ENCODE data around the gene SENP2. TPM values are rescaled to one million over a fixed set of nuclear protein-coding genes. Genes with fewer than 3 reads are reported as not detected.

Gene SENP2
- total and polyA plus RNA-seq, 9 of the 15 experiments (the other 6 are each of a cell fraction or from before 2014, with no cell fraction given) = 11.8 to 67.1 (median 41.1) TPM

DNA sequence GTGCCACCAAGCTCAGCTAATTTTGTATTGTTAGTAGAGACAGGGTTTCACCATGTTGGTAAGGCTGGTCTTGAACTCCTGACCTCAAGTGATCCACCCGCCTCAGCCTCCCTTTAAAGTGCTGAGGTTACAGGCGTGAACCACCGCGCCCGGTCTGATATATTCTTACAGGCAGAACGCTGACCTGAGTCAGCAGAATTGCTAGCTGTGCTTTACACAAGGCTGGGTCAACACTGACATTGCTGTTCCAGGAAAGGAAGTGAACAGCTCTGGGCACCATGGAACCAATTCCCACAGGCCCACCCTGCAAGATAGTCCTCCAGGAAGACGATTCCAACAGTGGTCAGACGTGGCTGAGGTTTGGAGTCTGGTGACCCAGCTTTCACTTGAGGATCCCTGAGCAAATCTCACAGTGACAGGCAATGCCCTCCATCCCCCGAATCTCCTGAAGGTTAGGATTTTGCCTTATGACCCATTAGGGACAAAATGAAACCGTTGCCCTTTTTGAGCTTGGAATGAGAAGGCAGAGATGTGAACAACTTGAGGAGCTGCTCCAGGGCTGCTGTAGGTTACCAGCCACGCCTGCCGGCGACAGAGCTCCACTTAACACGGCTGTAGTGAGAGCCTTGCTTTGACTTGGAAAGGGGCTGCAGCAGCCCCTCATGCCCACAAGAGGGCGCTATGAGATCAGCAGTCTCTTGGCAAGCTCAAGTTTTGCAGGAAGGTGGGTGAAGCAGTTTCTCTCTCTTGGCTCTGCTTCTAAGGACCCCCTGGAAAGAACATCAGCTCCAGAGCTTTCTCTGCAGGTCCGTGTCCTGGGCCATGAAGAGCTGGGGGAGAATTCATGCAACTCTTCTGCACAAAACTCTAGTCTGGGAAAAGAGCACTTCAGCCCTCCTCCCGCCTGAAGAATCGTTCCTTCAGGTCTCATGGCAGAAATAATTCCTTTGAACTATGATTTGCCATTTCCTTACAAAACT, 74.1 kb downstream of the SENP2 start (continued):
- TF ChIP-seq CHD1 (IDR thresholded peaks at IDR 0.05; ENCODE audit: low read length) = no peak
- TF ChIP-seq ZBTB17 (CRISPR knock-in tag; IDR thresholded peaks at IDR 0.05) = no peak
- peak in 1 of 2 experiments; percentile 20; a peak in 1 of 4 replicates for TF ChIP-seq NRF1 (conservative IDR thresholded peaks at IDR 0.05 in 1 of 2, IDR thresholded peaks at IDR 0.05 in 1 of 2)
- no peak for TF ChIP-seq CREM (IDR thresholded peaks at IDR 0.05; ENCODE audit: low read depth)
- TF ChIP-seq XRCC3 (IDR thresholded peaks at IDR 0.05) = no peak
- TF ChIP-seq BACH1 (tag; IDR thresholded peaks at IDR 0.05) = no peak
- TF ChIP-seq GATAD2A (IDR thresholded peaks at IDR 0.05) = no peak
- no peak for TF ChIP-seq ZNF444 (CRISPR knock-in tag; IDR thresholded peaks at IDR 0.05)
- TF ChIP-seq TAF1 (IDR thresholded peaks at IDR 0.05; ENCODE audit: control insufficient read depth, extremely low read depth, insufficient read depth, low read length, severe bottlenecking) = no peak
- no peak for TF ChIP-seq BDP1 (IDR thresholded peaks at IDR 0.05; ENCODE audit: insufficient read depth, insufficient read length)
- TF ChIP-seq, protein P1, sequence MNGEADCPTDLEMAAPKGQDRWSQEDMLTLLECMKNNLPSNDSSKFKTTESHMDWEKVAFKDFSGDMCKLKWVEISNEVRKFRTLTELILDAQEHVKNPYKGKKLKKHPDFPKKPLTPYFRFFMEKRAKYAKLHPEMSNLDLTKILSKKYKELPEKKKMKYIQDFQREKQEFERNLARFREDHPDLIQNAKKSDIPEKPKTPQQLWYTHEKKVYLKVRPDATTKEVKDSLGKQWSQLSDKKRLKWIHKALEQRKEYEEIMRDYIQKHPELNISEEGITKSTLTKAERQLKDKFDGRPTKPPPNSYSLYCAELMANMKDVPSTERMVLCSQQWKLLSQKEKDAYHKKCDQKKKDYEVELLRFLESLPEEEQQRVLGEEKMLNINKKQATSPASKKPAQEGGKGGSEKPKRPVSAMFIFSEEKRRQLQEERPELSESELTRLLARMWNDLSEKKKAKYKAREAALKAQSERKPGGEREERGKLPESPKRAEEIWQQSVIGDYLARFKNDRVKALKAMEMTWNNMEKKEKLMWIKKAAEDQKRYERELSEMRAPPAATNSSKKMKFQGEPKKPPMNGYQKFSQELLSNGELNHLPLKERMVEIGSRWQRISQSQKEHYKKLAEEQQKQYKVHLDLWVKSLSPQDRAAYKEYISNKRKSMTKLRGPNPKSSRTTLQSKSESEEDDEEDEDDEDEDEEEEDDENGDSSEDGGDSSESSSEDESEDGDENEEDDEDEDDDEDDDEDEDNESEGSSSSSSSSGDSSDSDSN (IDR thresholded peaks at IDR 0.05; ENCODE audit: borderline replicate concordance in 1 of 2, low read depth in 2 of 2, low read length in 2 of 2) = no peak
- no peak for TF ChIP-seq NCOA1 (IDR thresholded peaks at IDR 0.05; ENCODE audit: low read depth)
- TF ChIP-seq U2AF2 (optimal IDR thresholded peaks at IDR 0.05; ENCODE audit: low read depth, low read length) = no peak
- no peak for TF ChIP-seq MCM3 (IDR thresholded peaks at IDR 0.05)
- TF ChIP-seq ZBTB11 (CRISPR knock-in tag; IDR thresholded peaks at IDR 0.05) = no peak
- TF ChIP-seq KLF1 (tag; IDR thresholded peaks at IDR 0.05) = no peak
- 0 out of 2 replicates have a peak, but pooled peaks have one; percentile 30 for TF ChIP-seq L3MBTL2 (IDR thresholded peaks at IDR 0.05)
- TF ChIP-seq ZNF507 (tag; conservative IDR thresholded peaks at IDR 0.05) = no peak
- no peak for TF ChIP-seq POLR3A (IDR thresholded peaks at IDR 0.05; ENCODE audit: borderline replicate concordance, extremely low read depth, insufficient read depth, insufficient read length)
- TF ChIP-seq ZNF780A (CRISPR knock-in tag; IDR thresholded peaks at IDR 0.05) = no peak
- TF ChIP-seq ZNF395 (CRISPR knock-in tag; IDR thresholded peaks at IDR 0.05) = no peak
